Activated CD4-positive, alpha-beta T cell treated with anti-CD3 and anti-CD28 coated beads for 4 hours (primary cell): Measurements from ENCODE around the gene PRR18.

Experiments used
- DNase-seq, 2 donors: peaks; one replicate each; pipeline ENCODE4 v3.0.0-alpha.2; 2020

PRR18 gene

DNA sequence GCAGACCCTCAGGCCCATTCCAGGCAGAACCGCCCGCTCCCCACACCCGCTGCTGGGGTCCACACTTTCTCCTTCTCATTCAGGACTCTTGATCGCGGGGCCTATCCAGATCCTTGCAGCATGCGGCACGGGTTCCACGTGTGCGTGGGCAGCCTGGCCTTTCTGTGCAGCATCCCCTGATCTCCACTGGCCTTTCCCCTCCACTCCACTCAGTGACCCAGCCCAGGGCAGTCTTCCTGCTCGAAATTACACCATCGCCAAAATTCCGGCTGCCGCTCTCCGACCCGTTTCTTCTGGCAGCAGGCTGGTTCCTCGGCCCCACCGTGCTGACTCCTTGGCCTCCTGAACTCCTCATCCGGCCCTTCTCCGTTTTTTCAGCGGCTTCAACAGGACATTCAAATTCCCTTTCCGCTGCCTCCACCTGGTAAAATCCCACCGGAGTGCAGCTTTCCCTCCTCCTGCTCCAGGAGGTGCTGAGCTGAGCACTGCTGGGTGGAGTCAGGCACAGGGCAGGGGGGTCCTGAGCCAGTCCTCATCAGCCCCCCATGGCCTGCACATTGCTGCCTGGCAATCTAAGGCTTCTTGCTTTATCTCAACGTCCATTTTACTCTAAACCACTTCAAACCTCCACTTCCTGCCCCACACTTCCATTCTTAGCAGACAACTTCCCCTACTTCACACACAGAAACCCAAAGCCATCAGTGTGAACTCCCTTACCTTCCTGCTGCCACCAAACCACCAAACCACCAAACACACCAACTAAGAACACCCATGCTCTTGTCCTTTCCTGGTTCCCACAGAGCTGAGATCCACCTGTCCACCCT is 25.2 kb upstream of the PRR18 start:
- no peak for DNase-seq

GRCh38 chr6:166331503-166332415 is 23.6 kb upstream of the PRR18 start:
- no peak for DNase-seq

GRCh38 chr6:166330612-166331011 is 22.4 kb upstream of the PRR18 start:
- no peak for DNase-seq

DNA sequence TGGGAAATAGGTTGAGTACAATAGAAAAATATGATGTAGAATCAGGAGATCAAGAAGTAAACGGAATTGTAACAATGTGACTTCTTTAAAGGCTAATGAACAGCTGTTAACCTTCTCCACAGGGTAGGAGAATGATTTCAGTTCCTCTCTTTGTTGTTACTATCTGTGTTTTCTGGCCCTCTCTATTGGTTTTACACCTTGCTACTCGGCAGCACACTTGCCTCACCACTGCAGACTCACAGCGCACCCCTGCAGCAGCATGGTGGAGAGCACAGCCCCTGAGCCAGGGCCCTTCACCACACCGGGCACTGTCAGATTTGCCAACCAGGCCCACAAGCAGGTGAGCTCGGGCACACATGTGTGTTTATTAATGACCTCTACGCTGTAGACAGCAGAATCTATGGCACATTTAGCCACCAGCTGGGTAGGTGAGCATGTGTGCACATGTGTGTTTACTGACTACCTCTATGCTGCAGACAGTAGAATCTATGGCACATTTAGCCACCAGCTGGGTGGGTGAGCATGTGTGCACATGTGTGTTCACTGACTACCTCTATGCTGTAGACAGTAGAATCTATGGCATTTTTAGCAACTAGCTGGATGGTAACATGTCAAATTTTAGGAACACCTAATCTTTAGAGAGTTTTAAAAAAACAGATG is 17.3 kb upstream of the PRR18 start:
- no peak for DNase-seq

GRCh38 chr6:166323395-166323794 is 15.2 kb upstream of the PRR18 start:
- no peak for DNase-seq

GRCh38 chr6:166318649-166319600 is 10.7 kb upstream of the PRR18 start:
- DNase-seq, result no peak

GRCh38 chr6:166318227-166318626 is 10.0 kb upstream of the PRR18 start:
- DNase-seq, result no peak

DNA sequence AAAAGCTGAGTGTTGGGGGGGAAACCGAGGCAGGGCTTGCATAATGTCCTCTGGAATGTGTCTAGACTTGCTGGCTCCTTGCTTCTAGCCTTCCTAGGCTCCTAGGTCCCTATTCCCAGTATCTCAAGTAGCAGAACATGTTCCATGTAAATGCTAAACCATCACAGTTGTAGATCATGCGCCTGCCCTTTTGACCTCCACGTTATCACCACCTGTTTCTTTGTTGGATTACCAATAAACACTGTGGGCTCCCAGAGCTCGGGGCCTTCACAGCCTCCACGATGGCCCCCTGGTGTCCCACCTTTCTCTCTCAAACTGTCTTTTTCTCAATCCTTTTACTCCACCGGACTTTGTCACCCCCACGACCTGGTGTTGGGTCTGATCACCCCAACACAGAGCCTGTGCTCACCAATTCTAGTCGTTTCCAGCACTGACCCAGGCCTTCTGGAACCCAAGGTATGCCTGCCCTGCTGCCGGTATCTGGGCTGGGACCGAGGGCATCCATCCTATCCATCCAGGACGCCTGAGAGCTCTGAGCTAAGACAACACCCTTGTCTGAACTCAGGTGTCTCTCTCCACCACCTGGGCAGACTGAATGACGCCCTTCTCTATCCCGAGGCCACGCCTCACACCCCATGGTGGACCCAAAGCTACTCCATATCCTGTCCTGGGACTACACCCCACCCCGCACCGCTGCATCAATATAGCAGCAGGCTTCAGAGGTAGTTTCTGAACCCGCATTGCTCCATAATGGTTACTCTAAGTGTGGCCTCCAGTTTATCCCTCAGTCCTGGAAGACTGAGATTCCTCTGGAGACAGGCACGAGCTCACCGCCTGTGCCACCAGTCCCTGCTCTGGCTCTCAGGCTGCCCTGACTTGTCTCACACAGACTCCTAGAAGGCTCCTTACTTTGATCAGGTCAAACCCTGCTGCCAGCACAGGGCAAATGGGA is 9.3 kb upstream of the PRR18 start:
- DNase-seq, result no peak

- DNase-seq, result no peak
These were observed 7.2 kb upstream of the PRR18 start for GRCh38 chr6:166315436-166315835.

- no peak for DNase-seq
These were observed 6.3 kb upstream of the PRR18 start for GRCh38 chr6:166314454-166314853.

GRCh38 chr6:166313255-166314070 is 5.3 kb upstream of the PRR18 start:
- DNase-seq, result peak; percentile 38 to 50

GRCh38 chr6:166312832-166313231 is 4.6 kb upstream of the PRR18 start:
- DNase-seq, result no peak

DNA sequence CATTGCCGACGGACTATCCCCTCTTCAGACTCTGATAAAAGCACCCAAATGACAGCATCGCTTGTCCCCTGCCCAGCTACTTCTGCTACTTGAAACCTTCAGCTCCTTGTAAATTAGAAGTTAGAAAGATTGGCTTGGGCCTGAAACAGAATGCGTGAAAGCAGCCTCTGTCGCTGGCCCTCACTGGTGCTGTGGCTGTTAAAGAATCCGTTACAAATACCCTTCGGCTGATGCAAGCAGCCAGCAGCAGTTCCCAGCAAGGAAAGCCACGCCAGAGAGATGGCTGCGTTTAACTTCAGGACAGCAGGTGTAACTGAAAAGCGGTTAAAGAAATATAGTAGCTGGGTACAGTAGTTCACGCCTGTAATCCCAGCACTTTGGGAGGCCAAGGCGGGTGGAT is 2.4 kb upstream of the PRR18 start:
- DNase-seq, result no peak

DNA sequence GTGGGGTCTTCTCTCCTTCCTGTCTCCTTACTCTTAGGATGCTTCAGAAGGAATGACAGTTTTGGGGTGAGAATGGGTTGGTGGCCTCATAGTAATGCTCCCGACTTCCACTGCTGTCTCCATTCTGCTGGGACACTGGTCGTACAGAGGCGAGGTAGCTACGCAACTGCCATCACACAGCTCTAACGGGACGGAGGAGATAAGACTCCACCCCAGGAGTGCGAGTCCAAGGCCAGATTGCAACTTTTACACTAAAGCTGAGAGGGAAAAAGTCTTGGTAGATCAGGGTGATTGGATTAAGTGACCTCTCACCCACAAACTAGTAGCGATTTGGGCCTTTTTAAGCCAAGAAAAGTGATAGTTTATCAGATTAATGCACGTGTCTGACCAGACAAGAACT is 1.8 kb upstream of the PRR18 start:
- no peak for DNase-seq

DNA sequence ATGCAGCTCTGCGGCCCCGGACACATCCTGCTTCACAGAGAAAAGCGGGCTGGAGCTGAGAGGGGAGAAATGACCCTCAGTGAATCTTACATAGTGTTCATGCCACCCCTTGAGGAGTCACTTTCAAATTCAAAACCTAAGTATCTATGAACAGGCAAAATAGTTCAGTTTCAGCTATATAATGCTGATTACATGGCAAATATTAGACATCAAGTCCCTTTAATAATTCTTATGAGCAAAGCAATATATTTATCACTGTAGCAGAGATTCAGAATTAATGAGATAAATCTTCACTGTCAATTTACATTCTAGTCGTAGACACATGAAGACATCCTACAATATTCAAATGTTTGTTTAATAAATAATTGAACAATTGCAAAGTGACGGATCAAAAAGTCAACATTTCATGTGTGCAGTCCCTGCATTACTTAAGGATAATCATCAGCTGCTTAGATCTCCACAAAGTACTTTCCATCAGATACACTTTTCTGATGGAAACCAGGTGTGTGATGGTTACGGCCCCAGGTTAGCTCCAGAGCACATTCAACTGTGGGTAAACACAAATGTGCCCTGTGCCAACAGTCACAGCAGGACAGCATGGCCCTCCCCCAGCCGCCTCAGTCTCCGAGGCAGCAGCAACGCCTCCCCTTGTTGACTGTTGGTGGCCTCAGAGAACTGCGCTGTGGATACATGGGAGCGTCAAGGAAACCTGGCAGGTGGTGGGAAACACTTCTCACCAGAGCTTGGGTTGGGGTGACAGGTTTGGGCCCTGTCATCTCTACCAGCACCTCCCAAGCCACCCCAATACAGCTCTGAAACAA is 787 bp upstream of the PRR18 start:
- DNase-seq, result no peak

- no peak for DNase-seq
These were observed 835 bp downstream of the PRR18 start for GRCh38 chr6:166307082-166308032.

DNA sequence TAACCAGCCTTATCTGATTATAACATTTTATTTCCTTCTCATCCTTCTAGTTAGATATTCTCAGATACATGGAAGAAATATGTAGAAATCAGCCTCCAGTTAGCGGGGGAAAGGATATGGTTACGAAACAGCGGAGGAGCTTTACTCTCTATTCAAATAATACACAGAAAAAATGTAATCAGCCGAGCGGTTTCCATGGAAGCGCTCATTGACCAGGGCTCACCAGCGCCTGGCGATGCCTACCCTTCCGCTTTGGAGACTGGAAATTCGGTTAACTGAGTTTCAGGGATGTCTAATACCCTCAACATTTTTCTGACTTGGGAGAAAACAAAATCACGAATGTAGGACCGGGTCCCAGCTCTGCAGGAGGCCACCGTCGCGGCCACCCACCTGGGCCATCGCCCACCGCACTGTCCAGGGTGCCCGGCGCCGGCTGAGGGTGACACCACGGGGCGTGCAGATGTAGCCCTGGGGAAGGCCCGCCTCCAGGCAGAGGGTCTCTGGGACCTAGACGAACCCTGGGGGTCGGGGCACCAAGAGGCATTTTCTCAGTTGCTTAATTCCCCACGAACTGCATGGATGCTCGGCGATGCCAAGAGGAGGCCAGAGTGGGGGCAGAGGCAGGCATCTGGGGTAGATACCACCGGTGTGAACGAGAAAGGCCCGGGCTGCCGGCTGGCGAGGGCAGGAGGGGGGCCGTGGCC is 1.7 kb downstream of the PRR18 start:
- no peak for DNase-seq
